Uterus (tissue), 2 donors: ENCODE results near the gene CCR7.

Experiments
- POLR2A ChIP-seq, 2 donors: fragments of 450-650 bp; IDR thresholded peaks; one replicate each; pipeline ENCODE4 v1.6.1; 2016; ENCODE audit warnings: antibody characterized with exemption in 2 of 2, mild to moderate bottlenecking in 1 of 2, moderate library complexity in 1 of 2
- TF ChIP-seq, protein P1 (sequence below), 4 experiments: fragments of 200-600 bp in 2 of 4; fragments of 450-650 bp in 2 of 4; sonication (generic) in 2 of 4; IDR thresholded peaks; one replicate each; pipeline ENCODE4 v1.5.1; 2016 to 2019; ENCODE audit warnings: antibody characterized with exemption in 4 of 4, mild to moderate bottlenecking in 2 of 4, moderate library complexity in 1 of 4

DNA sequence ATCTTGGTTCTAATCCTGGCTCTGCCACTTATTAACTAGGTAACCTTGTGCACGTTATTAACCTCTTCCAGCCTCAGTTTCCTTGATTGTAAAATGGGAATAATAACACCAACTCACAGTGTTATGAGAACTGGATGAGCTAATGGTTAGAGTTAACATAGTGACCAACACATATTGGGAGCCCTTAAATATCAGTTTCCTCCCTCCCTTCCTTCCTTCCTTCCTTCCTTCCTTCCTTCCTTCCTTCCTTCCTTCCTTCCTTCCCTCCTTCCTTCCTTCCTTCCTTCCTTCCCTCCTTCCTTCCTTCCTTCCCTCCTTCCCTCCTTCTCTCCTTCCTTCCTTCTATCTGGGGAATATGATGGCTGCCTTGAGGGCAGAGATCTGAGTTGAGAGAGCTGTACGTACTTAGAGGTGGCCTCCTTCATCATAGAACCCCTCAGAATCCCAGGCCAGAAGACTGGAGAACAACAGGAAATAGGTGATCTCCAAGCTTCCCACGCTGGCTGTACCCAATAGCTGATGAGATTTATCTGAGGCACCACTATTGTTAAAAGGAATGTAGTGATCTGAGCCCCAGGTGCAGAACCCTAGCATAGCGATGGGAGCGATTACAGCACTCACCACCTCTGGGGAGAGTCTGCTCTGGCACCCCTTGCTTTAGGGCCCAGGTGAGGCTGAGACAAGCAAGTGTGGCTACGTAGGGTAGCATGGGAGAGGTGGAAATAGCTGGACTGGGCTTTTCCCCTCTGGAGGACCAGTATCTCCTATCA lies 26.2 kb downstream of the CCR7 start:
- TF ChIP-seq, protein P1, sequence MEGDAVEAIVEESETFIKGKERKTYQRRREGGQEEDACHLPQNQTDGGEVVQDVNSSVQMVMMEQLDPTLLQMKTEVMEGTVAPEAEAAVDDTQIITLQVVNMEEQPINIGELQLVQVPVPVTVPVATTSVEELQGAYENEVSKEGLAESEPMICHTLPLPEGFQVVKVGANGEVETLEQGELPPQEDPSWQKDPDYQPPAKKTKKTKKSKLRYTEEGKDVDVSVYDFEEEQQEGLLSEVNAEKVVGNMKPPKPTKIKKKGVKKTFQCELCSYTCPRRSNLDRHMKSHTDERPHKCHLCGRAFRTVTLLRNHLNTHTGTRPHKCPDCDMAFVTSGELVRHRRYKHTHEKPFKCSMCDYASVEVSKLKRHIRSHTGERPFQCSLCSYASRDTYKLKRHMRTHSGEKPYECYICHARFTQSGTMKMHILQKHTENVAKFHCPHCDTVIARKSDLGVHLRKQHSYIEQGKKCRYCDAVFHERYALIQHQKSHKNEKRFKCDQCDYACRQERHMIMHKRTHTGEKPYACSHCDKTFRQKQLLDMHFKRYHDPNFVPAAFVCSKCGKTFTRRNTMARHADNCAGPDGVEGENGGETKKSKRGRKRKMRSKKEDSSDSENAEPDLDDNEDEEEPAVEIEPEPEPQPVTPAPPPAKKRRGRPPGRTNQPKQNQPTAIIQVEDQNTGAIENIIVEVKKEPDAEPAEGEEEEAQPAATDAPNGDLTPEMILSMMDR (IDR thresholded peaks at IDR 0.05), result no peak
- no peak for TF ChIP-seq POLR2A (IDR thresholded peaks at IDR 0.05)
